ENCODE measurements around the gene KCNQ5. TPM values are rescaled to one million over a fixed set of nuclear protein-coding genes. Genes with fewer than 3 reads are reported as not detected.

The KCNQ5 gene
- total RNA-seq, 4 donors from 2014 or later = 0.21 to 1.1 (median 0.59) TPM; not detected in 1

DNA sequence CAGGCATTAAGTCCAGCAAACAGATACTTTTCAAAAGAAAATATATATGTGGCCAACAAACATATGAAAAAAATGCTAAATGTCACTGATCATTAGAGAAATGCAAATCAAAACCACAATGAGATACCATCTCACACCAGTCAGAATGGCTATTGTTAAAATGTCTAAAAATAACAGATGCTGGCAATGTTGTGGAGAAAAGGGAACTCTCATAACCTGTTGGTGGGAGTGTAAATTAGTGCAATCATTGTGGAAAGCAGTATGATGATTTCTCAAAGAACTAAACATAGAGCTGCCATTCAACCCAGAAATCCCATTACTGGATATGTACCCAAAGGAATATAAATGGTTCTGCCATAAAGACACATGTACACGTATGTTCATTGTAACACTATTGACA is 20.6 kb downstream of the KCNQ5 start:
- Histone ChIP-seq H3K27ac (no peak overlapping the region), H3K4me3 (no peak overlapping the region), H3K36me3 (no peaks in the 10 kb centered on the region), H3K4me1 (no peaks in the 10 kb centered on the region), H3K9me3 (no peaks in the 10 kb centered on the region), H3K27me3 (no peaks in the 10 kb centered on the region)
- no peak for TF ChIP-seq POLR2A (IDR thresholded peaks at IDR 0.05)
- TF ChIP-seq, protein P1, sequence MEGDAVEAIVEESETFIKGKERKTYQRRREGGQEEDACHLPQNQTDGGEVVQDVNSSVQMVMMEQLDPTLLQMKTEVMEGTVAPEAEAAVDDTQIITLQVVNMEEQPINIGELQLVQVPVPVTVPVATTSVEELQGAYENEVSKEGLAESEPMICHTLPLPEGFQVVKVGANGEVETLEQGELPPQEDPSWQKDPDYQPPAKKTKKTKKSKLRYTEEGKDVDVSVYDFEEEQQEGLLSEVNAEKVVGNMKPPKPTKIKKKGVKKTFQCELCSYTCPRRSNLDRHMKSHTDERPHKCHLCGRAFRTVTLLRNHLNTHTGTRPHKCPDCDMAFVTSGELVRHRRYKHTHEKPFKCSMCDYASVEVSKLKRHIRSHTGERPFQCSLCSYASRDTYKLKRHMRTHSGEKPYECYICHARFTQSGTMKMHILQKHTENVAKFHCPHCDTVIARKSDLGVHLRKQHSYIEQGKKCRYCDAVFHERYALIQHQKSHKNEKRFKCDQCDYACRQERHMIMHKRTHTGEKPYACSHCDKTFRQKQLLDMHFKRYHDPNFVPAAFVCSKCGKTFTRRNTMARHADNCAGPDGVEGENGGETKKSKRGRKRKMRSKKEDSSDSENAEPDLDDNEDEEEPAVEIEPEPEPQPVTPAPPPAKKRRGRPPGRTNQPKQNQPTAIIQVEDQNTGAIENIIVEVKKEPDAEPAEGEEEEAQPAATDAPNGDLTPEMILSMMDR (IDR thresholded peaks at IDR 0.05) = no peak
- no peak for TF ChIP-seq EP300 (IDR thresholded peaks at IDR 0.05)
- no peak for DNase-seq (ENCODE audit: low spot score in 2 of 2)
- WGBS, 2 donors = 98 to 100% methylated on average over 1 of the region's 1 CpG

DNA sequence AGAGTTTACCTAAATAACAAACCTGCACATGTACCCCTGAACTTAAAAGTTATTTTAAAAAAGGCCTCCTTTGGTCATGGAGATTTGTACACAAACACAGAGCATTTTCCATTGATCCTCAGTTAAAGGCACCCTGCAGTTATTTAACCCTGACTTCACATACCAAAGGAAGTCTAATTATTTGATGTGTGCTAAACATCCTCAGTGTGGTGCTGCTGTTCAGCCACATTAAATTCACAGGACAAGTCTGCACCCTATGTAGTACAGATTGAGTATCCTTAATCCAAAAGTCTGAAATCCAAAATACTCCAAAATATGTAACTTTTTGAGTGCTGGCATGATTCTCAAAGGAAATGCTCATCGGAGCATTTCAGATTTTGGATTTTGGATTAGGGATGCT is 21.4 kb downstream of the KCNQ5 start:
- Histone ChIP-seq H3K27me3 (no peaks in the 10 kb centered on the region), H3K27ac (no peak overlapping the region), H3K36me3 (no peaks in the 10 kb centered on the region), H3K4me1 (no peaks in the 10 kb centered on the region), H3K4me3 (no peak overlapping the region), H3K9me3 (no peaks in the 10 kb centered on the region)
- TF ChIP-seq EP300 (IDR thresholded peaks at IDR 0.05) (no peak), POLR2A (IDR thresholded peaks at IDR 0.05) (no peak)
- TF ChIP-seq, protein P1 (IDR thresholded peaks at IDR 0.05) = no peak
- 75 to 100% methylated on average over 1 of the region's 1 CpG for WGBS, 2 donors
- DNase-seq (ENCODE audit: low spot score in 2 of 2) = no peak

DNA sequence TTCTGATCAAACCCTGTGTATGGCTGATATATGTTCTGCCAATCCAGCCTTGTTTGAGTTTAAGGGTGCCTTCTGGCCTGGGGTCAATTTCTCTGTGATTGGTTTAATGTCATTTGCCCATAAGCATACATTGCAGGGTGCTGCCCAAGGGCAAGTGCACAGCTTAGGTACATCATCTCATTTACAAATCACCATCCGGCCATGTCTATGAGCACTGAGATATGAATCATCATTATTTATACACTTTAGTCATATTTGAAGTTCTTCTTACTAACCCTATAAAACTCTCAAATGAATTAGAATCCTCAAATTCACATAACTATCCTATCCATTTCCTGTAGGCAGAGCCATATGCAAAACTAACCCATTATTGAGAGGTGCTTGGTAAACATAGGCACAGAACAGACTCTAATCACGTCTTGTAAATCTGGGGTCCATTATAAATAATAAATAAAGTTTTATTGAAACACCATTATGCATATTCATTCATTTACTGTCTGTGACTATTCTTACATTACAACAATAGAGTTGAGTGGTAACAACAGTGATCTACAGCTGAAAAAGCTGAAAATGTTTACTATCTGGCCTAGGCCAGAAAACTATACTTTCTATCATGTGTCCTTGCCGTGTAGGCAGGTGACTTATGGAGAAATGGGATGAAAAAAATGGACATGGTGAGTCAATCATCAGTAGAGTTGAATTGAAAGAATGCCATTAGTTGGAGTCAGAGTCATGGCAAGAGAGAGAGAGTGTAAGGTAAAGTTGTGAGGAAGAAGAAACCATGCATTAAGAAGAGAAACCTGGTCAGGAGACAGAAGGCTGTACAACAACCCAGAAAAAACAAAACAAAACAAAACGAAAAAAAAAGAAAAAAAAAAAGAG is 25.0 kb downstream of the KCNQ5 start:
- WGBS, 2 donors = 84 to 85% methylated on average over 4 of the region's 4 CpGs
- no peak for DNase-seq (ENCODE audit: low spot score in 2 of 2)
- H3K27me3 ChIP-seq = no peaks in the 10 kb centered on the region
- H3K27ac ChIP-seq = no peak overlapping the region
- no peaks in the 10 kb centered on the region for H3K9me3 ChIP-seq
- no peak overlapping the region for H3K4me3 ChIP-seq
- H3K4me1 ChIP-seq = peaks cover 0 to 12% (median 0%) of the 10 kb centered on the region in 4 donors
- TF ChIP-seq EP300 (IDR thresholded peaks at IDR 0.05) (no peak), POLR2A (IDR thresholded peaks at IDR 0.05) (no peak)
- TF ChIP-seq, protein P1 (IDR thresholded peaks at IDR 0.05) = no peak
- H3K36me3 ChIP-seq = no peaks in the 10 kb centered on the region

DNA sequence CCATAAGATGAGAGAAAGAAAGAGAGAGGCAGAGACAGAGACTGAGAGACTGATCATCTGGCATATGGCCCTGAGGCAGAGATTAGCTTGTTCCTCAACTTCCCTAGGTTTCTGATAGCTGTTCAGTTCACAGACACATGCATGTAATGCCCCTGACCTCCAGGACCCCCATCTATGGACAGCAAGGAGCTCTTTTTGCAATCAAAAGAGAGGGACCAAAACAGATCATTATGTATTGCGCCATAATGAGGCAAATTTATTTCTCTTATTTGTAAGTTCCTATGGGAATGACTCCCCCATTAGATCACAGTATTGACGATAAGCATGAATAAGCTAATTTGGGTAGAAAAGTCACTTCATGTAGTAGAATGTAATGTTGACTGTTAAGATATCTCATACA is 25.6 kb downstream of the KCNQ5 start:
- H3K27me3 ChIP-seq = no peaks in the 10 kb centered on the region
- TF ChIP-seq, protein P1 (IDR thresholded peaks at IDR 0.05) = no peak
- TF ChIP-seq POLR2A (IDR thresholded peaks at IDR 0.05) = no peak
- TF ChIP-seq EP300 (IDR thresholded peaks at IDR 0.05) = no peak
- DNase-seq (ENCODE audit: low spot score in 2 of 2) = no peak
- 95 to 99% methylated on average over 2 of the region's 2 CpGs for whole genome bisulfite sequencing, 2 donors
- no peaks in the 10 kb centered on the region for H3K9me3 ChIP-seq
- H3K36me3 ChIP-seq = no peaks in the 10 kb centered on the region
- H3K4me1 ChIP-seq = peaks cover 0 to 12% (median under 1%) of the 10 kb centered on the region in 4 donors
- no peak overlapping the region for H3K27ac ChIP-seq
- H3K4me3 ChIP-seq = no peak overlapping the region
